ENCODE results near the gene RXFP4. TPM values are rescaled to one million over a fixed set of nuclear protein-coding genes. Genes with fewer than 3 reads are reported as not detected.

Gene RXFP4
- total RNA-seq, 1 donor from 2014 or later: not detected

GRCh38 chr1:155934936-155935590 lies 6.4 kb upstream of the RXFP4 start:
- H3K27me3 Mint-ChIP-seq (ENCODE audit: unreplicated experiment): no peaks in the 10 kb centered on the region
- H3K27ac Mint-ChIP-seq (ENCODE audit: unreplicated experiment): no peak overlapping the region
- no peaks in the 10 kb centered on the region for H3K9me3 Mint-ChIP-seq (ENCODE audit: unreplicated experiment)
- peaks cover 38% of the 10 kb centered on the region for H3K4me1 Mint-ChIP-seq (ENCODE audit: unreplicated experiment)
- TF ChIP-seq, protein P1, sequence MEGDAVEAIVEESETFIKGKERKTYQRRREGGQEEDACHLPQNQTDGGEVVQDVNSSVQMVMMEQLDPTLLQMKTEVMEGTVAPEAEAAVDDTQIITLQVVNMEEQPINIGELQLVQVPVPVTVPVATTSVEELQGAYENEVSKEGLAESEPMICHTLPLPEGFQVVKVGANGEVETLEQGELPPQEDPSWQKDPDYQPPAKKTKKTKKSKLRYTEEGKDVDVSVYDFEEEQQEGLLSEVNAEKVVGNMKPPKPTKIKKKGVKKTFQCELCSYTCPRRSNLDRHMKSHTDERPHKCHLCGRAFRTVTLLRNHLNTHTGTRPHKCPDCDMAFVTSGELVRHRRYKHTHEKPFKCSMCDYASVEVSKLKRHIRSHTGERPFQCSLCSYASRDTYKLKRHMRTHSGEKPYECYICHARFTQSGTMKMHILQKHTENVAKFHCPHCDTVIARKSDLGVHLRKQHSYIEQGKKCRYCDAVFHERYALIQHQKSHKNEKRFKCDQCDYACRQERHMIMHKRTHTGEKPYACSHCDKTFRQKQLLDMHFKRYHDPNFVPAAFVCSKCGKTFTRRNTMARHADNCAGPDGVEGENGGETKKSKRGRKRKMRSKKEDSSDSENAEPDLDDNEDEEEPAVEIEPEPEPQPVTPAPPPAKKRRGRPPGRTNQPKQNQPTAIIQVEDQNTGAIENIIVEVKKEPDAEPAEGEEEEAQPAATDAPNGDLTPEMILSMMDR (IDR thresholded peaks at IDR 0.05): no peak
- no peak overlapping the region for H3K4me3 Mint-ChIP-seq (ENCODE audit: unreplicated experiment)
- H3K36me3 Mint-ChIP-seq (ENCODE audit: unreplicated experiment): peaks cover 11% of the 10 kb centered on the region
- no peak for DNase-seq (ENCODE audit: extremely low spot score, unreplicated experiment)

DNA sequence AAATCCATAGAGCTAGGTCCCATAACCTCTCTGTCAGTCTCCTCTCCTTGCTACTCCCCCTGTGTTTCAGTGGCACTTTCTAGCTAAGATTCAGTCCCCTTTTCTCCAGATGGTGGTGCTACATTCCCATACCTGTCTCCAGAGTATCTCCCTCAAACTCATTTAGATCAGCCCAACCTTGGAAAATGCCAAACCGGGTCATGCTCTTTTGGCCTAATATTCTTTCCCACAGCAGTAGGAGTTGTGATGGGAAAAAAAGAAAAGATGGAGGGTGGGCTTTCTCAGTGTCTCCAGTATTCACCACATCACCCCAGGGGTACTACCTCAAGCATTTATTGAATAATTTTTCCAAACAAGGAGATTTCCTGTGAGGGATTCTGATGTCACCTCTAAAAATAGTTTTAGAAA lies 3.2 kb upstream of the RXFP4 start:
- Mint-ChIP-seq H3K4me1 (ENCODE audit: unreplicated experiment) (peaks cover 48% of the 10 kb centered on the region), H3K36me3 (ENCODE audit: unreplicated experiment) (no peaks in the 10 kb centered on the region), H3K4me3 (ENCODE audit: unreplicated experiment) (no peak overlapping the region), H3K27ac (ENCODE audit: unreplicated experiment) (peak overlapping the region; percentile 83), H3K9me3 (ENCODE audit: unreplicated experiment) (no peaks in the 10 kb centered on the region), H3K27me3 (ENCODE audit: unreplicated experiment) (no peaks in the 10 kb centered on the region)
- DNase-seq (ENCODE audit: extremely low spot score, unreplicated experiment): no peak
- TF ChIP-seq, protein P1 (IDR thresholded peaks at IDR 0.05): peak; percentile 81

DNA sequence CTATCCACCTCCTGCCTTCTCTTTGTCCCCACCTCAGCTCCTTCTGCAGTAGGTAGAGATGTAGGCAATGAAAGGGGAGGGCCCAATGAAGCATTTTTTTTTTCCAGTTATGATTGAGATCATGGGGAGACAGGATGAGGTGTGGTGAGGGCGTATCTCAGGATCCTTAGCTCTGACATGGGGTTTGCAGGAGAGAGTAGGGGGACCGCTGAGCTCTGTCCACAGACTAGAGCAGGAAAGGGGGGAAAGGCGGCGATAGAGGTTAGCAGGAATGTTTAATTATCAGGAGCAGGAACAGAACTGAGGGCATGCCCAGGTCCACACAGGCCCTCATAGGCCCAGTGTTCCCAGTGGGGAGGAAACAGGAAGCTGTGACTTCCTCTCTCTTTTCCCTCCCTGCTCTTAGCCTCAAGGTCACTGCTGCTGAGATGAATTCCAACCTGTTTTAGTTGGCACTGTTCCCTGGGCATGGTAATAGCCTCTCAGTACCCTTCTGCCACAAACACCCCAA lies 901 bp upstream of the RXFP4 start:
- TF ChIP-seq, protein P1 (IDR thresholded peaks at IDR 0.05): no peak
- DNase-seq (ENCODE audit: extremely low spot score, unreplicated experiment): no peak
- Mint-ChIP-seq H3K4me1 (ENCODE audit: unreplicated experiment) (peaks cover 55% of the 10 kb centered on the region), H3K36me3 (ENCODE audit: unreplicated experiment) (no peaks in the 10 kb centered on the region), H3K27ac (ENCODE audit: unreplicated experiment) (peak overlapping the region; percentile 96), H3K9me3 (ENCODE audit: unreplicated experiment) (no peaks in the 10 kb centered on the region), H3K4me3 (ENCODE audit: unreplicated experiment) (peak overlapping the region; percentile 1), H3K27me3 (ENCODE audit: unreplicated experiment) (no peaks in the 10 kb centered on the region)

- Mint-ChIP-seq H3K4me3 (ENCODE audit: unreplicated experiment) (no peak overlapping the region), H3K27me3 (ENCODE audit: unreplicated experiment) (no peaks in the 10 kb centered on the region), H3K36me3 (ENCODE audit: unreplicated experiment) (peaks cover 11% of the 10 kb centered on the region), H3K4me1 (ENCODE audit: unreplicated experiment) (peaks cover 55% of the 10 kb centered on the region), H3K27ac (ENCODE audit: unreplicated experiment) (peak overlapping the region; percentile 96), H3K9me3 (ENCODE audit: unreplicated experiment) (no peaks in the 10 kb centered on the region)
- DNase-seq (ENCODE audit: extremely low spot score, unreplicated experiment): no peak
- TF ChIP-seq, protein P1 (IDR thresholded peaks at IDR 0.05): no peak
Measured at GRCh38 chr1:155941845-155942531, 550 bp downstream of the RXFP4 start.

DNA sequence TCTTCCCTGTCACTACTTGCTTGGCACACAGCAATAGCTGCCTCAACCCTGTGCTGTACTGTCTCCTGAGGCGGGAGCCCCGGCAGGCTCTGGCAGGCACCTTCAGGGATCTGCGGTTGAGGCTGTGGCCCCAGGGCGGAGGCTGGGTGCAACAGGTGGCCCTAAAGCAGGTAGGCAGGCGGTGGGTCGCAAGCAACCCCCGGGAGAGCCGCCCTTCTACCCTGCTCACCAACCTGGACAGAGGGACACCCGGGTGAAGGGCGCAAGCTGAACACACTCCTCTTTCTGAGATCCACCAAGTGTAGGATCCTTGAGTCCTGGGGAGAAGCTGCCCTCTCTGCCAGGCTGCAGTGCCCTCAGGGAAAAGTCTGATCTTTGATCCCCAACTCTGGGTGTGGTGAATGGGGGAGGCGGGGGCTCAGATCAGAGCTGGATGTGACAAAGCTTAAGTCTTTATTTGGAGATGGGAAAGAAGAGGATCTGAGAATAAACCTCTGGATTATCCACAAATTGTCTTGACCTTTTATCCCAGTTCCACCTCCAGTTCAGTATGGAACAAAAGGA lies 1.2 kb downstream of the RXFP4 start:
- Mint-ChIP-seq H3K9me3 (ENCODE audit: unreplicated experiment) (no peaks in the 10 kb centered on the region), H3K36me3 (ENCODE audit: unreplicated experiment) (peaks cover 14% of the 10 kb centered on the region), H3K4me1 (ENCODE audit: unreplicated experiment) (peaks cover 55% of the 10 kb centered on the region), H3K27ac (ENCODE audit: unreplicated experiment) (peak overlapping the region; percentile 96), H3K27me3 (ENCODE audit: unreplicated experiment) (no peaks in the 10 kb centered on the region), H3K4me3 (ENCODE audit: unreplicated experiment) (no peak overlapping the region)
- TF ChIP-seq, protein P1 (IDR thresholded peaks at IDR 0.05): no peak
- no peak for DNase-seq (ENCODE audit: extremely low spot score, unreplicated experiment)

Data from osteocyte (in vitro differentiated cells).